GM21576 (cell line): ENCODE measurements around the gene PGM3.

Source experiments
- ATAC-seq: cut with Tn5 transposase; IDR thresholded peaks from one replicate; pipeline ENCODE4 v1.9.1; 2021; ENCODE audit warnings: mild to moderate bottlenecking, moderate library complexity; ENCODE audit not compliant: unreplicated experiment

Gene PGM3

DNA sequence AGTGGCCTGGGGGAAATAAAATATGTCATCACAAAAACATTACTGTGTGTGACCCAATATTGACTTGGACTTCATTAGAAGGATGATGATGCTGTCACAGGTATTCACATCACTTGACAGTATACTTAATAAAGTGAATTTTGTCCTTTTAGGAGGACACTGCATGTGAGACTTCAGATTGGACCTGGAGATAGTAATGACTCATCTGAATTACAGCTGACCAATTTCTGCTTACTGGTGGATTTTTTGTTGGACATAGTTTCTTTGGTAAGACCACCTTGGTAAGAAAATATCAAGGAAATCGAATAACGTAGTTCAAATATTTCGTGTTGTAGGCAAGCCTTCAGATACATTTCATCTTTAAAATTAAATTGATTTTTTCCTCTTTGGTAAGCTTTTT, 68.5 kb downstream of the PGM3 start:
- no peak for ATAC-seq

DNA sequence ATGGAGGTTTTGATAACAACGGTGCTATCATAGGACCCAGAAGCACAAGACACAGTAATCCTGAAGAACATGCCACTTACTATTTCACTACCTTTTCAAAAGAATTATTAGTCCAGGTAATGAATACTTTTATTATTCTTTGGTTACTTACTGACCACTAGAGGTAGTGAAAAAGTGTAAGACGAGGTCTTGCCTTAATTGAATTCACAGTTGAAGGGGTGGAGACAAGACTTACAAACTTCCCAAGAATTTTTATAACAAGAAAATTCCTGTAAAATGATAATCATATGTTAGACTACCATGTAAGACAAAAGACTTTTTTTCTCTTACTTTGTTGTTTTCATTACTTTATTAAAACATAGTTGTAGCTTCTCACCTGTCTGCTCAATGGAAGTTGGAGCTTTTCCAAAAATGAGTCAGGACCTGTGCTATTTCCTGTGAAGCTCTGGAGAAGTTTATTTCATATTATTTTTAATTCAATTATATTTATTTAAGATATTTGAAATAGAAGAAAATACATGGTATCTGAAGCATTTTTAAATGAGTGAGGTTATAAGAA, 73.2 kb downstream of the PGM3 start:
- ATAC-seq = no peak

DNA sequence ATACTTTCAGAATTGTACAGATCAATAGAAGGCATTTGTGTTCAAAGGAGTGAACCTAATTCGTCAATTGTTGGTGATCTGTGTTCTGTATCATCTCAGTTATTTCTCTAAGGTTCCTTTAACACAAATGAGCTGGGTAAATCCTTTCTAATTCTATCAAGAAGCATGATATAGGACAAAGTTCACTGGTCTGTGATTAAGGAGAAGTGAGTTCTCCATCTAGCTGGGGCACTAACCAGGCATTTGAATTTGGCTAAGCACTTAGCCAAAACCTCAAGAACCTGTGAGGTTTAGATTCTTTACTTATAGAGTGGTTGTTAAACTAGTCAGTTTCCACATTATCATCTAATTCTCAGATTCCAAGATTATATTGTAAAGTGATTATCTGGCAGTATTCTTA, 75.3 kb downstream of the PGM3 start:
- ATAC-seq = no peak
